Fibroblast of villous mesenchyme (primary cell): ENCODE results near the gene MSLN. TPM values are rescaled to one million over a fixed set of nuclear protein-coding genes. Genes with fewer than 3 reads are reported as not detected.

Source experiments
- DNase-seq: peaks from one replicate; pipeline ENCODE4 v3.0.0-alpha.2; 2010; ENCODE audit warnings: low read depth
- H3K4me3 ChIP-seq: 2 replicates; pipeline ENCODE4 v1.5.1; 2011; ENCODE audit warnings: low read depth, mild to moderate bottlenecking, low read length
- total RNA-seq: library from RNA; depleted of rRNA; stranded (reverse); fragments of >200 nt; gene quantifications from 2 replicates; pipeline ENCODE4 v1.2.3, GENCODE V29; 2012
- TF ChIP-seq, protein P1 (sequence below): IDR thresholded peaks from 2 replicates; pipeline ENCODE4 v1.5.1; 2012; ENCODE audit warnings: low read depth, mild to moderate bottlenecking, low read length; ENCODE audit not compliant: insufficient read depth

MSLN gene
- total RNA-seq, 1 donor = 0.86 TPM

DNA sequence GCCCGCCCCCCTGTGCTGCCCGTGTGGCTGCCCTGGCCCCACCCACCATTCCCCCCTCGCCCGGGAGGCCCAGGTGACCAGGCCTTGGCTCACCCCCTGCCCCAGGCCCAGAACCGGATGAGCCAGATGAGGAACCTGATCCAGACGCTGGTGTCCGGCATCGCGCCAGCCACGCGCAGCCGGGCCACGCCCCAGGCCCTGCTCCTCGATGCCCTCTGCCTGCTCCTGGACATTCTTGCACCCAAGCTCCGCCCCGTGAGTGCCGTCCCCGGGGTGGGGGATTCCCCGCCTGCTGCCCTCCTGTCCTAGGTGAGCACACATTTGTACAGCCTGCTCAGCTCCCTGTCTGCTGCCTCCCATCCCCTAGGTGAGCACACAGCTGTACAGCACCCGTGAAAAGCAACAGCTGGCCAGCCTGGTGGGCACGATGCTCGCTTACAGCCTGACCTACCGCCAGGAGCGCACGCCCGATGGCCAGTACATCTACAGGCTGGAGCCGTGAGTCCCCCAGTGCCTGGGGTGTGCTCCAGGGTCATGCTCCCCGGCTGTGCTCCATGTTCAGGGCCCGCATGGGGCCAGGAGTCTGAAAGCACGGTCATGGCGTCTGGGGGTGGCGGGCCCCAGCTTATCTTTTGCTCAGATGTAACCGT, 35.2 kb downstream of the MSLN start:
- TF ChIP-seq, protein P1, sequence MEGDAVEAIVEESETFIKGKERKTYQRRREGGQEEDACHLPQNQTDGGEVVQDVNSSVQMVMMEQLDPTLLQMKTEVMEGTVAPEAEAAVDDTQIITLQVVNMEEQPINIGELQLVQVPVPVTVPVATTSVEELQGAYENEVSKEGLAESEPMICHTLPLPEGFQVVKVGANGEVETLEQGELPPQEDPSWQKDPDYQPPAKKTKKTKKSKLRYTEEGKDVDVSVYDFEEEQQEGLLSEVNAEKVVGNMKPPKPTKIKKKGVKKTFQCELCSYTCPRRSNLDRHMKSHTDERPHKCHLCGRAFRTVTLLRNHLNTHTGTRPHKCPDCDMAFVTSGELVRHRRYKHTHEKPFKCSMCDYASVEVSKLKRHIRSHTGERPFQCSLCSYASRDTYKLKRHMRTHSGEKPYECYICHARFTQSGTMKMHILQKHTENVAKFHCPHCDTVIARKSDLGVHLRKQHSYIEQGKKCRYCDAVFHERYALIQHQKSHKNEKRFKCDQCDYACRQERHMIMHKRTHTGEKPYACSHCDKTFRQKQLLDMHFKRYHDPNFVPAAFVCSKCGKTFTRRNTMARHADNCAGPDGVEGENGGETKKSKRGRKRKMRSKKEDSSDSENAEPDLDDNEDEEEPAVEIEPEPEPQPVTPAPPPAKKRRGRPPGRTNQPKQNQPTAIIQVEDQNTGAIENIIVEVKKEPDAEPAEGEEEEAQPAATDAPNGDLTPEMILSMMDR = no peak
- no peak overlapping the region for H3K4me3 ChIP-seq
- DNase-seq = no peak

DNA sequence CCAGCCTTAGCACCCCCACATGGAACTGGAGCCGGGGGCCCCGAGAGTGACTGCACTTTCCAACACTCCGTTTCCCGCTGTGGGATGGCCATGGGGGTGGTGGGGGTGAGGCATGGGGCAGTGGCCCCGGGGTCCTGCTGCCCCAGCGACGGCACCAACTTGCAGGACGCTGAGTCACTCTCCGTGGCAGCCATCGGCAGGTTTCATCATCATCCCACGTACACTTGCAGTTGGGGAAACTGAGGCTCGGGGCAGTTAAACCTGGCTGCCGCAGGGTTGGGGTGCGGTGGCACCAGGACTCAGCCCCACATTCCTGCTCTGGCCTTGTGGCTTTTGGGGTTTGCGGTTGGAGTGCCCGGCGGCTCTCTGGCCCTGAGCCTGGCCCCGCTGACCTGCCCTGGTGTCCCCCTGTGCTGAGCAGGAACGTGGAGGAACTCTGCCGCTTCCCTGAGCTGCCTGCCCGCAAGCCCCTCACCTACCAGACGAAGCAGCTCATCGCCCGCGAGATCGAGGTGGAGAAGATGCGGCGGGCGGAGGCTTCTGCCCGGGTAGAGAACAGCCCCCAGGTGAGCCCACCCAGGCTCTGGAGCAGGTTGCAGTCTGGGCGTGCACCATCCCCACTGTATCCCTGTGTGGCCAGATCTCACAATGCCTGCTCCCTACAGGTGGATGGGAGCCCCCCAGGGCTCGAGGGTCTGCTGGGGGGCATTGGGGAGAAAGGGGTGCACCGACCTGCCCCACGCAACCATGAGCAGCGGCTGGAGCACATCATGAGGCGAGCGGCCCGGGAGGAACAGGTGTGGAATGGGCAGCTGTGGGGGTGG, 36.0 kb downstream of the MSLN start:
- TF ChIP-seq, protein P1 = no peak
- DNase-seq = no peak
- H3K4me3 ChIP-seq = no peak overlapping the region

DNA sequence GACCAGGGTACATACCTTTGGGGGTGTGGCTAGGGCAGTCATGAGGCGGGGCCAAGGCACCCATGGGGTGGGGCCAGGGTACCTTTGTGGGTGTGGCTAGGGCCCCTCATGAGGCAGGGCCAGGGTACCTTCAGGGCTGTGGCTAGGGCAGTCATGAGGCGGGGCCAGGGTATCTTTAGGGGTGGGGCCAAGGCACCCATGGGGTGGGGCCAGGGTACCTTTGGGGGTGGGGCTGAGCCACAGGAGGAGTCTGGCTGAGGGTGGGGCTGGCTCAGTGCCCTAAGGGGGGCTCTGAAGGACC, 36.5 kb downstream of the MSLN start:
- TF ChIP-seq, protein P1 = no peak
- DNase-seq = no peak
- no peak overlapping the region for H3K4me3 ChIP-seq

DNA sequence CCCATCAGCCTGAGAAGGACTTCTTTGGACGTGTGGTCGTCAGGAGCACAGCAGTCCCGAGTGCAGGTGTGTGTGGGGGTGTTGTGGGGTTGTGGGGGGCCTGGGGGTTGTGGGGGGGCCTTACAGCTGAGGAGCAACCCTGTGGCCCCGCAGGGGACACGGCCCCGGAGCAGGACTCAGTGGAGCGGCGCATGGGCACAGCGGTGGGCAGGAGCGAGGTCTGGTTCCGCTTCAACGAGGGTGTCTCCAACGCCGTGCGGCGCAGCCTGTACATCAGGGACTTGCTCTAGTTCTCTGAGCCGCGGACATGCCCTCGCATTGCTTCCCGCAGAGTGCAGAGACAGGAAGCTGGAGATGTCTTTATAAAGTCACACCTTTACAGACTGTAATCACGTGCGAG, 37.2 kb downstream of the MSLN start:
- TF ChIP-seq, protein P1 = no peak
- DNase-seq = no peak
- no peak overlapping the region for H3K4me3 ChIP-seq

DNA sequence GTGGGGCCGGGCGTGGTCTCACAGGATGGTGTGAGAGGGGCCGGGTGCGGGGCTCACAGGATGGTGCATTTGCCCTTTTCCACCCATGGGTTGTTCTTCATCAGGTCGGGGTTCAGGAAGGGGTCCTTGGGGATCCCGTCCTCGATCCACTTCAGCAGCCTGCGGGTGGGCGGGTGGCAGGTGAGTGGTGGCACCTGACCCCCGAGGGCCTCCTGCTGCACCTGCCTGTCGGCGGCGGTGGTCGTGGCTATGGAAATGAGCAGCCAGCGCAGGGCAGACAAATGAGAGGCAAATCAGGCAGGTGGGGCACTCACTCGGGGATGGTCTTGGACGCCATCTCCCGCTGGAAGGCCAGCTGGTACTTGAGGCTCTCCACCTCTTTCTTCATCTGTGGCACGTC, 38.1 kb downstream of the MSLN start:
- TF ChIP-seq, protein P1 = no peak
- DNase-seq = no peak
- H3K4me3 ChIP-seq = no peak overlapping the region

DNA sequence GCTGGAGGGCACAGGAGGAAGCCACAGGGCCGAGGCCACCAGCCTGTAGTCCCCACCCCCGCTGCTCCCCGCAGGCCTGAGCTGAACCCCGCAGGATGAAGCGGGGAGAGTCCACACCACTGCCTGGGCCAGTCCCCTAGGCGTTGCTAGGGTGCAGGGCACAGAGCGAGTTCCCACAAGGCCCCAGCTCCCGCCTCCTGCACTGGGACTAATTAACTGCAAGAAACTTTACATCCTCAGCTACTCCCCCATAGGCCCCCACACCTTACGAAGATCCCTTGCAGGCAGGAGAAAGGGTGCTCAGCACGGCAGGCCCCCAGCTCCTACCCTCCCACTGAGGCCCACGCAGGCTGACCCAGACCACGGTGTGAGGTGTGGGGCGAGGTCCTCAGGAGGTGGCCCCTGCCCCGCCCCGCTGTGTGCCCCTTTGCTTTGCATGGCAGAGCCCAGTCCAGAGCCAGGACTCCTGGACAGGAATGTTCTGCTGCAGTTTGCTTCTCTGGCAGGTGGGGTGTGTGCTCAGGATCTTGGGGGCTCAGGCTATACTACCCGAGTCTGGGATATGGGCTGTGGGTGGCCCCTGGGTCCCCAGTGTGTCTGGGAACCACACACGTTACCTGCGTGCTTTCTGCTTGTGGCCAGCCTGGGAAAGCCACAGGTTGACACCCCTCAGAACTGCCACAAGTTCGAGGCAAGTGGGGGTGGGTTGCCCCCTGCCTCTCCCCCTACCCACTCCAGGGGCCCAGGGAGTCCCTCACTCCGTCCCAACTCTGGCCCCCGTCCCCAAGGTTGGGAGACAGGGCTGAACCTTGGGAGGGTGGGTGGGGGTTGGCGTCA, 38.8 kb downstream of the MSLN start:
- no peak for DNase-seq
- no peak overlapping the region for H3K4me3 ChIP-seq
- TF ChIP-seq, protein P1 = no peak
